C4-2B (cell line): Measurements from ENCODE around the gene SIK2.

Source experiments
- H3K27ac ChIP-seq: fragments of 450-650 bp; 2 replicates; pipeline ENCODE4 v1.5.1; 2017
- ZFX ChIP-seq: fragments of 450-650 bp; IDR thresholded peaks from 2 replicates; pipeline ENCODE4 v1.6.1; 2017
- TF ChIP-seq, protein P1 (sequence below): fragments of 450-650 bp; conservative IDR thresholded peaks from 2 replicates; pipeline ENCODE4 v1.5.1; 2017; ENCODE audit warnings: mild to moderate bottlenecking

SIK2 gene

DNA sequence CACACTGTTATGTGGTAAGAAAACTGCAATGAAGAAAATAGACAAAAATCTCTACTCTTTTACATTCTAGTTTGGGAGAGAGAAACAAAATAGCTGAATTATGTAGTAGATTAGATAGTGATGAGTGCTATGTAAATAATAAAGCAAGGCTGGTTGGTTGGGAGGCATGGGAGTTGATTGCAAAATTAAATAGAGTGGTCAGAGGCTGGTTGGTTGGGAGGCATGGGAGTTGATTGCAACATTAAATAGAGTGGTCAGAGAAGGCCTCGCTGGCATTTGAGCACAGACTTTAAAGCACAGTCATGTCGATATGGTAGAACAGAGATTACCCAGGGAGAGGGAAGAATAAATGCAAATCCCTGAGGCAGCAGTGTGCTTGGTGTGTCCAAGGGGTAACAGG, 22.4 kb downstream of the SIK2 start:
- no peak overlapping the region for H3K27ac ChIP-seq
- no peak for TF ChIP-seq ZFX
- TF ChIP-seq, protein P1, sequence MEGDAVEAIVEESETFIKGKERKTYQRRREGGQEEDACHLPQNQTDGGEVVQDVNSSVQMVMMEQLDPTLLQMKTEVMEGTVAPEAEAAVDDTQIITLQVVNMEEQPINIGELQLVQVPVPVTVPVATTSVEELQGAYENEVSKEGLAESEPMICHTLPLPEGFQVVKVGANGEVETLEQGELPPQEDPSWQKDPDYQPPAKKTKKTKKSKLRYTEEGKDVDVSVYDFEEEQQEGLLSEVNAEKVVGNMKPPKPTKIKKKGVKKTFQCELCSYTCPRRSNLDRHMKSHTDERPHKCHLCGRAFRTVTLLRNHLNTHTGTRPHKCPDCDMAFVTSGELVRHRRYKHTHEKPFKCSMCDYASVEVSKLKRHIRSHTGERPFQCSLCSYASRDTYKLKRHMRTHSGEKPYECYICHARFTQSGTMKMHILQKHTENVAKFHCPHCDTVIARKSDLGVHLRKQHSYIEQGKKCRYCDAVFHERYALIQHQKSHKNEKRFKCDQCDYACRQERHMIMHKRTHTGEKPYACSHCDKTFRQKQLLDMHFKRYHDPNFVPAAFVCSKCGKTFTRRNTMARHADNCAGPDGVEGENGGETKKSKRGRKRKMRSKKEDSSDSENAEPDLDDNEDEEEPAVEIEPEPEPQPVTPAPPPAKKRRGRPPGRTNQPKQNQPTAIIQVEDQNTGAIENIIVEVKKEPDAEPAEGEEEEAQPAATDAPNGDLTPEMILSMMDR = no peak

DNA sequence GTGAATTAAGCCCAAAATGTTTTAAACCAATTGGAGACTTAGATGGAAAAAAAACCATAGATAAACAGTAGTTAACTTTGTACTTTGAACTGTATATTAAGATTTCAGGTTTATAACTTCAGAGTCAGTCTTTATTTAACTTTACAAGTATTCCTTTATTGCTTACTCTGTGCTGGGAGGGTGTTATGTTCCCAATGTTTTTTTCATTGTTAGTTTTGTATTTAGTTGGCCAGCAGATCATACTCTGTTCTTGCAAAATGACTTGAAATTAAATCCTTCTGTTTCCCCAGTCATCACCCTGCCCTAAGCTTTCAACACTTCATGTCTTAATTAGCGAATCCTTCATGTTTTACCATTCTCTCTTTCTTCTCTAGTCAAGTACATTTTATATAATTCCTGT, 25.3 kb downstream of the SIK2 start:
- H3K27ac ChIP-seq = no peak overlapping the region
- no peak for TF ChIP-seq ZFX
- TF ChIP-seq, protein P1 = no peak

DNA sequence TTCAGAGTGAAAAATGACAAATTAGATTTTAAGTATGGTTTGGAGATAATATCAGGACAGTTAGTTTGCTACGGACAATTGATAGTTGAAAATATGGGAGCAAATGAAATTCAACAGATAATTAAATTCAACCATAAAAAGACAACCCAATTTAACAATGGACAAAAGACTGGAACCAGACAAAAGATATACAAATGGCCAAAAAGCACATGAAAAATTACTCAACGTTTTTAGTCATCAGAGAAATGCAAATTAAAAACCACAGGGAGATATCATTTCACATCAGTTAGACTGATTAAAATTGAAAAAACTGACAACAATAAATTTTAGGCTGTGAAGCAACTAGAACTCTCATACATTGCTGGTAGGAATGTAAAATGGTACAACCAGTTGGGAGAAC, 27.2 kb downstream of the SIK2 start:
- no peak for TF ChIP-seq ZFX
- TF ChIP-seq, protein P1 = no peak
- no peak overlapping the region for H3K27ac ChIP-seq

DNA sequence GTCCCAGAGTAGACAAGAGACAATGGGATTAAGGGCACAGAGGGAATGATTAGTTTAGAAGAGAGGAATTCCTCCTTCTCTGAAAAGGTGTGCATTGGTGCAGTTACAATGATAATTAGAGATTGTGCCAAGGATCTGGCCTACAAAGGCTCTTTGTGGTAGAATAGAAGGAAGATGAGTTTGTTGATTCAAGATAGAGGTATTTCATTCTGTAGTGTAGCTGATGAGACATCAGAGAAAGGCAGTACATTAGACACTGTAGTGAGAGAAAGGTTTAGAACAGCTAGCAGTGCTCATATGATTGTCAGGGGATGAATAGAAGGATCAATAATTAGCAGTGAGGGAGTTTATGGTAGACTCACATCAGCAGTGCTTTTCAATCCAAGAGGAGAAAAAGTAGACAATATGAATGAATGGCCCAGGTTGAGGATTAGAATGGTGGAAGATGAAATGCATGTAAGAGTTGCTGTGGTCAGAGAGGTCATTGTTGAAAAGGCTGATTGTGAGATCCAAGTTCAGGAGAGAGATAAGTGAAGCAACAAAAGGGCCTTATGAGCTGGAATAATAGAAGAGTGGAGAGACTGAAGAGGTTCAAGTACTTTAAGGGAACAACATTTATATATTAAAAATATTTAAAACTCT, 28.9 kb downstream of the SIK2 start:
- TF ChIP-seq, protein P1 = no peak
- no peak for TF ChIP-seq ZFX
- H3K27ac ChIP-seq = no peak overlapping the region

DNA sequence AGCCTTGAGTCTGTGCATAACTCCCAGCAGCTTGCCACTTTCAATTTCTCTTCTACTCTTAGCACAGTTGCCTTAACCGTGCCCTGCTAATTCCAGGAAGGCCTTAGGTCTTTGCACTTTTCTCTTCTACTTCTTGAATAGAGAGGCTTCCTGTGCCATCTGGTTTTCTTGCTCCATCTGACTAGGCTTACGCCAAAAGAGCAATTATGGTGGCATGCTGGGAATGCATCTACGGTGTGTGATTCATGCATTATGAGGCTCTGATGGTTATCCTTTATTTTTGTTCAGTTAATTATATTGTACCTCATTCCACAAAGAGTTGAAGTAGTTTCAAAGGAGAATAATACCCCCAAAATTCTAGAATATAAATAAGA, 29.4 kb downstream of the SIK2 start:
- no peak overlapping the region for H3K27ac ChIP-seq
- TF ChIP-seq, protein P1 = no peak
- TF ChIP-seq ZFX = no peak

DNA sequence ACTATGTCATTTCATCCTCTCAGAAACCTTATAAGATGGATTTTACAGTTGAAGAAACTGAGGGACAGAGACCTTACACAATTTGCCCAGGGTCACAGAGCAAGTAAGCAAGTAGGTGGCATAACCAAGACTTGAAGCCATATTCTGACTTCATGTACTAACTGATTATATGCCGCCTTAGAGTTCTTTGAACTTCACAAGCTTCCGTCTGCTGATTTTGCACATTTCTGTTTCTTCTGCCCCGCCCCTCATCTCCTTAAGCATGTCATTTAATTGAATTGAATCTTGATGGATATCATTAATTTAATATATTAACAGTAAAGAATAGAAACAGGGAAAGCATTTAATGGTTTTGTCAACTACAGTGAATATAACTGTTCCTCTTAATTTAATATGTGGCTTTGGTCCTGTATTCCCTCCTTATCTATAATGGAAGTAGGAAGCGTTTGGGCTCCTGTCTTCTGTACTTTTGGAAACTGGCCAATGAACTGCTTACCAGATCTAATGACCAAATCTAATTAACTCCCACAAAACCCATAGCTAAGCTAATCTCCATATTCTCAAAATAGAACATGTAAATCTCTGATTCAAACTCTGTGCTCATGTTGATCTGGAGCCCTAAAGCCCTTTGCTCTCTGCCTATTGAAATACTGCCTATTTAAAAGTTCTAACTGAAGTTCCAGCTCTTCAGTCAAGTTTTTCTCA, 30.4 kb downstream of the SIK2 start:
- no peak for TF ChIP-seq ZFX
- TF ChIP-seq, protein P1 = no peak

DNA sequence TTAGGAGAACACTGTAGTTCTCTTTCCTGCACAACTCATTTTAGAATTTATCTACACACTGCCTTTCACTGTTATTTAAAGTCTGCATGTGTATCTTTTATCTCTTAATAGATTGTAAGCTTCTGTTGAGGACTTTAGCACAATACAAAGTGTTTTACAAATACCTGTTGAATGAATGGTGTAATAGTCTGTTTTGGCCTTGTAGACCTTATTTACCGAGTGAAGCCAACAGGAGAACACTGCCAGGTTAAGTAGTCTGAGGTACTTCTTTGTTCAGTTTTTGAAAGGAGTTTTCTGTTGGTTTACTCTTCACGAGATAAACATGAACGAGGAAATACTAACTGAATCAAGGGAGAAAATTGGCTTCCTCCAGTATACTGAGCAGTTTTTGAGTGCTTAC, 31.0 kb downstream of the SIK2 start:
- TF ChIP-seq ZFX = no peak
- TF ChIP-seq, protein P1 = no peak
- no peak overlapping the region for H3K27ac ChIP-seq

More for the DNA sequence above, 30.4 kb downstream of the SIK2 start:
- H3K27ac ChIP-seq = no peak overlapping the region
